HepG2 (cell line): Measurements from ENCODE around the gene TXNL4B. TPM values are rescaled to one million over a fixed set of nuclear protein-coding genes. Genes with fewer than 3 reads are reported as not detected.
A peak's percentile ranks its signal among the peaks of the same experiment; 100 is the strongest.

Source experiments
- BCL6 ChIP-seq: IDR thresholded peaks from 2 replicates; pipeline ENCODE4 v1.6.1; 2016; ENCODE audit warnings: missing genetic modification reagents, missing compliant biosample characterization
- BHLHE40 ChIP-seq: IDR thresholded peaks from 2 replicates; pipeline ENCODE4 v1.6.1; 2011; ENCODE audit warnings: low read length, improper control_type of control experiment
- CENPT ChIP-seq: sonication (generic); formaldehyde crosslinking; IDR thresholded peaks from 2 replicates; pipeline ENCODE4 v1.8.0; 2022; ENCODE audit warnings: low read depth, mild to moderate bottlenecking, moderate library complexity, missing genetic modification reagents
- CHD2 ChIP-seq: IDR thresholded peaks from 2 replicates; pipeline ENCODE4 v1.6.1; 2011; ENCODE audit warnings: low read depth, low read length, improper control_type of control experiment
- KLF15 ChIP-seq: sonication (generic); formaldehyde crosslinking; IDR thresholded peaks from 2 replicates; pipeline ENCODE4 v1.8.1; 2023; ENCODE audit warnings: borderline replicate concordance, mild to moderate bottlenecking, inconsistent platforms, missing genetic modification reagents, mixed read lengths
- MXD3 ChIP-seq: IDR thresholded peaks from 2 replicates; pipeline ENCODE4 v1.6.1; 2016; ENCODE audit warnings: mild to moderate bottlenecking, missing biosample characterization, missing genetic modification reagents
- SMC3 ChIP-seq: IDR thresholded peaks from 2 replicates; pipeline ENCODE4 v1.6.1; 2011; ENCODE audit warnings: low read length, improper control_type of control experiment
- THRA ChIP-seq: sonication (generic); formaldehyde crosslinking; IDR thresholded peaks from 2 replicates; pipeline ENCODE4 v1.4.0; 2020; ENCODE audit warnings: missing genetic modification reagents, borderline replicate concordance
- ZFP1 ChIP-seq: IDR thresholded peaks from 2 replicates; pipeline ENCODE4 v1.6.1; 2016
- ZFP82 ChIP-seq: sonication (generic); formaldehyde crosslinking; IDR thresholded peaks from 2 replicates; pipeline ENCODE4 v1.5.1; 2020; ENCODE audit warnings: mild to moderate bottlenecking, missing genetic modification reagents, borderline replicate concordance
- ZNF329 ChIP-seq: sonication (generic); formaldehyde crosslinking; IDR thresholded peaks from 2 replicates; pipeline ENCODE4 v1.9.0; 2021; ENCODE audit warnings: low read depth, mild to moderate bottlenecking, missing genetic modification reagents
- ZNF335 ChIP-seq: sonication (generic); formaldehyde crosslinking; IDR thresholded peaks from 2 replicates; pipeline ENCODE4 v1.4.0; 2020; ENCODE audit warnings: missing genetic modification reagents
- ZNF414 ChIP-seq: sonication (generic); formaldehyde crosslinking; IDR thresholded peaks from 2 replicates; pipeline ENCODE4 v1.5.0; 2020; ENCODE audit warnings: missing genetic modification reagents
- polyA plus RNA-seq, 8 experiments: library from polyadenylated mRNA; depleted of rRNA in 3 of 8; stranded (reverse) in 7 of 8; unstranded in 1 of 8; fragments of >200 nt; fragmentation: Illumina TruSeq in 4 of 8; extraction: Trizol in 4 of 8; gene quantifications; 2 replicates each; pipeline versions ENCODE4 v1.2.1 to v1.2.3, GENCODE V29; 2011 to 2016; ENCODE audit warnings: low read depth in 4 of 8, missing spikeins in 1 of 8, mixed read lengths in 1 of 8; ENCODE audit not compliant: insufficient read depth in 1 of 8
- total RNA-seq, 5 experiments: library from RNA; depleted of rRNA; stranded (reverse); fragments of >200 nt; fragmentation: Illumina TruSeq; extraction: Trizol; gene quantifications; 2 replicates each; pipeline ENCODE4 v1.2.3, GENCODE V29; 2016; ENCODE audit warnings: low read depth in 1 of 5
- TF ChIP-seq, protein P1 (sequence below): sonication (generic); formaldehyde crosslinking; IDR thresholded peaks from 2 replicates; pipeline ENCODE4 v1.9.0; 2021; ENCODE audit warnings: missing genetic modification reagents, borderline replicate concordance
- TF ChIP-seq, protein P2 (sequence below): sonication (generic); formaldehyde crosslinking; IDR thresholded peaks from 2 replicates; pipeline ENCODE4 v1.4.0; 2020; ENCODE audit warnings: missing genetic modification reagents, borderline replicate concordance
- TF ChIP-seq, protein P3 (sequence below): sonication (generic); formaldehyde crosslinking; IDR thresholded peaks from 2 replicates; pipeline ENCODE4 v1.4.0; 2020; ENCODE audit warnings: missing genetic modification reagents

The TXNL4B gene
- total and polyA plus RNA-seq, 2 of the 13 experiments (the other 11 are each of a cell fraction or from before 2014, with no cell fraction given), result 17.4 to 18.3 TPM

DNA sequence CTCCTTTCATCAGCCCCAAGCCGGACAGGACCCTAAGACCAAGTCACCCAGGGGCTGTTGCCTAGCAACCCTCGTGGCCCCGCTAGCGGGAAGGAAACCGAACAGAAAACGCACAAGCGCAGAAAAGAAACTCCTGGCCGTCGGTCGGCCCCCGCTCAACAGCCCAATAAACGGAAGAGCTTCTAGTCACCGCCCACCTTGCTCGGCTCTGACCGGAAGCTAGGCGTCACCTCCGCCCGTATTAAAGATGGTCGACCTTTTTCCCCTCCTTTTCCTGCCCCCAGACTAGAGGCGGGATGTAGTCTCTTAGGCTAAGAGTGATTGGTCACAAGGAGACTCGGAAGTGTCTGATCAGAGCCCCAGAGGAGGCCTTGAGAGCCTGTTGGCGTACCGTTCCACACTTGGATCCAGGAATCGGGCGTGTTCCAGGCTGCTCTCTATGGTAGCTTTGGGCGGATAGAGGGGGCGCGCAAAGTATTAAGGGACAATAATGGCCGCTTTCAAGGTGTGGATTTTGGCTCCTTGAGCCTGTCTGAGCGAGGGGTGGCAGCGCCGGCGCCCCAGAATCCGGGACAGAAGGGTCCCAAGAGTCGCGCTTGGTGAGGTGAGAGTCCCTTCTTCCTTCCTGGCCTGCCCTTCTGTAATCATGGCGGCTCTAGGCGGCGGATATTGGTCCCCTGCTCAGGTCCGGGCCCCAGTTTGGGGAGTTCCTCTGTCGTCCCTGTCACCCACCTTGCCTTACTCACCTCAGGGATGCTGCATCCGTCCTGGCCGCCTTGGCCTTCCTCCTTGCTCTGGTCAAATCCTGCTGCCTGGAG is at the start of gene TXNL4B, which contains the start of gene DHX38 (continued):
- TF ChIP-seq, protein P1, sequence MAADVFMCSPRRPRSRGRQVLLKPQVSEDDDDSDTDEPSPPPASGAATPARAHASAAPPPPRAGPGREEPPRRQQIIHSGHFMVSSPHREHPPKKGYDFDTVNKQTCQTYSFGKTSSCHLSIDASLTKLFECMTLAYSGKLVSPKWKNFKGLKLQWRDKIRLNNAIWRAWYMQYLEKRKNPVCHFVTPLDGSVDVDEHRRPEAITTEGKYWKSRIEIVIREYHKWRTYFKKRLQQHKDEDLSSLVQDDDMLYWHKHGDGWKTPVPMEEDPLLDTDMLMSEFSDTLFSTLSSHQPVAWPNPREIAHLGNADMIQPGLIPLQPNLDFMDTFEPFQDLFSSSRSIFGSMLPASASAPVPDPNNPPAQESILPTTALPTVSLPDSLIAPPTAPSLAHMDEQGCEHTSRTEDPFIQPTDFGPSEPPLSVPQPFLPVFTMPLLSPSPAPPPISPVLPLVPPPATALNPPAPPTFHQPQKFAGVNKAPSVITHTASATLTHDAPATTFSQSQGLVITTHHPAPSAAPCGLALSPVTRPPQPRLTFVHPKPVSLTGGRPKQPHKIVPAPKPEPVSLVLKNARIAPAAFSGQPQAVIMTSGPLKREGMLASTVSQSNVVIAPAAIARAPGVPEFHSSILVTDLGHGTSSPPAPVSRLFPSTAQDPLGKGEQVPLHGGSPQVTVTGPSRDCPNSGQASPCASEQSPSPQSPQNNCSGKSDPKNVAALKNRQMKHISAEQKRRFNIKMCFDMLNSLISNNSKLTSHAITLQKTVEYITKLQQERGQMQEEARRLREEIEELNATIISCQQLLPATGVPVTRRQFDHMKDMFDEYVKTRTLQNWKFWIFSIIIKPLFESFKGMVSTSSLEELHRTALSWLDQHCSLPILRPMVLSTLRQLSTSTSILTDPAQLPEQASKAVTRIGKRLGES, result no peak; the same call in 1 of the 2 replicates
- TF ChIP-seq CENPT (CRISPR knock-in tag) (no peak), CHD2 (no peak; the same call in 1 of the 2 replicates), THRA (0 out of 2 replicates have a peak, but pooled peaks have one; percentile 27), ZNF335 (CRISPR knock-in tag) (peak; percentile 85), SMC3 (no peak; the same call in 1 of the 2 replicates), ZFP82 (CRISPR knock-in tag) (peak; percentile 73; the same call in 1 of the 2 replicates), ZFP1 (CRISPR knock-in tag) (0 out of 2 replicates have a peak, but pooled peaks have one; percentile 25), ZNF329 (CRISPR knock-in tag) (0 out of 2 replicates have a peak, but pooled peaks have one; percentile 16), KLF15 (CRISPR knock-in tag) (no peak), ZNF414 (no peak), BCL6 (CRISPR knock-in tag) (no peak), MXD3 (CRISPR knock-in tag) (peak; percentile 29; the same call in 1 of the 2 replicates), BHLHE40 (no peak)
- TF ChIP-seq, protein P2, sequence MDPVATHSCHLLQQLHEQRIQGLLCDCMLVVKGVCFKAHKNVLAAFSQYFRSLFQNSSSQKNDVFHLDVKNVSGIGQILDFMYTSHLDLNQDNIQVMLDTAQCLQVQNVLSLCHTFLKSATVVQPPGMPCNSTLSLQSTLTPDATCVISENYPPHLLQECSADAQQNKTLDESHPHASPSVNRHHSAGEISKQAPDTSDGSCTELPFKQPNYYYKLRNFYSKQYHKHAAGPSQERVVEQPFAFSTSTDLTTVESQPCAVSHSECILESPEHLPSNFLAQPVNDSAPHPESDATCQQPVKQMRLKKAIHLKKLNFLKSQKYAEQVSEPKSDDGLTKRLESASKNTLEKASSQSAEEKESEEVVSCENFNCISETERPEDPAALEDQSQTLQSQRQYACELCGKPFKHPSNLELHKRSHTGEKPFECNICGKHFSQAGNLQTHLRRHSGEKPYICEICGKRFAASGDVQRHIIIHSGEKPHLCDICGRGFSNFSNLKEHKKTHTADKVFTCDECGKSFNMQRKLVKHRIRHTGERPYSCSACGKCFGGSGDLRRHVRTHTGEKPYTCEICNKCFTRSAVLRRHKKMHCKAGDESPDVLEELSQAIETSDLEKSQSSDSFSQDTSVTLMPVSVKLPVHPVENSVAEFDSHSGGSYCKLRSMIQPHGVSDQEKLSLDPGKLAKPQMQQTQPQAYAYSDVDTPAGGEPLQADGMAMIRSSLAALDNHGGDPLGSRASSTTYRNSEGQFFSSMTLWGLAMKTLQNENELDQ (CRISPR knock-in tag), result no peak
- TF ChIP-seq, protein P3, sequence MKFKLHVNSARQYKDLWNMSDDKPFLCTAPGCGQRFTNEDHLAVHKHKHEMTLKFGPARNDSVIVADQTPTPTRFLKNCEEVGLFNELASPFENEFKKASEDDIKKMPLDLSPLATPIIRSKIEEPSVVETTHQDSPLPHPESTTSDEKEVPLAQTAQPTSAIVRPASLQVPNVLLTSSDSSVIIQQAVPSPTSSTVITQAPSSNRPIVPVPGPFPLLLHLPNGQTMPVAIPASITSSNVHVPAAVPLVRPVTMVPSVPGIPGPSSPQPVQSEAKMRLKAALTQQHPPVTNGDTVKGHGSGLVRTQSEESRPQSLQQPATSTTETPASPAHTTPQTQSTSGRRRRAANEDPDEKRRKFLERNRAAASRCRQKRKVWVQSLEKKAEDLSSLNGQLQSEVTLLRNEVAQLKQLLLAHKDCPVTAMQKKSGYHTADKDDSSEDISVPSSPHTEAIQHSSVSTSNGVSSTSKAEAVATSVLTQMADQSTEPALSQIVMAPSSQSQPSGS, result no peak; the same call in 1 of the 2 replicates
